Iris pigment epithelial cell (primary cell): Measurements from ENCODE around the gene MYCBPAP.

Experiments
- DNase-seq: peaks from one replicate; pipeline ENCODE4 v3.0.0-alpha.2; 2011; ENCODE audit warnings: low read depth

MYCBPAP gene, protein sequence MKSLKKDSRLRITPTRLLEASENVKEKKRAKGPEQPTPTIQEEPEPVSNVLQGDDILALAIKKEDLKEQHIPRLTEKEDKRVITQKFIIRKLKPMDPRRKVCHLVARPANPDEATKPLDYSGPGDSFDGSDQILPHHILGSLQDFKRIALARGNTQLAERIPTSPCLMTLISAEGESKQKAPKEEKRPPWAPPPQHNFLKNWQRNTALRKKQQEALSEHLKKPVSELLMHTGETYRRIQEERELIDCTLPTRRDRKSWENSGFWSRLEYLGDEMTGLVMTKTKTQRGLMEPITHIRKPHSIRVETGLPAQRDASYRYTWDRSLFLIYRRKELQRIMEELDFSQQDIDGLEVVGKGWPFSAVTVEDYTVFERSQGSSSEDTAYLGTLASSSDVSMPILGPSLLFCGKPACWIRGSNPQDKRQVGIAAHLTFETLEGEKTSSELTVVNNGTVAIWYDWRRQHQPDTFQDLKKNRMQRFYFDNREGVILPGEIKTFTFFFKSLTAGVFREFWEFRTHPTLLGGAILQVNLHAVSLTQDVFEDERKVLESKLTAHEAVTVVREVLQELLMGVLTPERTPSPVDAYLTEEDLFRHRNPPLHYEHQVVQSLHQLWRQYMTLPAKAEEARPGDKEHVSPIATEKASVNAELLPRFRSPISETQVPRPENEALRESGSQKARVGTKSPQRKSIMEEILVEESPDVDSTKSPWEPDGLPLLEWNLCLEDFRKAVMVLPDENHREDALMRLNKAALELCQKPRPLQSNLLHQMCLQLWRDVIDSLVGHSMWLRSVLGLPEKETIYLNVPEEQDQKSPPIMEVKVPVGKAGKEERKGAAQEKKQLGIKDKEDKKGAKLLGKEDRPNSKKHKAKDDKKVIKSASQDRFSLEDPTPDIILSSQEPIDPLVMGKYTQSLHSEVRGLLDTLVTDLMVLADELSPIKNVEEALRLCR

DNA sequence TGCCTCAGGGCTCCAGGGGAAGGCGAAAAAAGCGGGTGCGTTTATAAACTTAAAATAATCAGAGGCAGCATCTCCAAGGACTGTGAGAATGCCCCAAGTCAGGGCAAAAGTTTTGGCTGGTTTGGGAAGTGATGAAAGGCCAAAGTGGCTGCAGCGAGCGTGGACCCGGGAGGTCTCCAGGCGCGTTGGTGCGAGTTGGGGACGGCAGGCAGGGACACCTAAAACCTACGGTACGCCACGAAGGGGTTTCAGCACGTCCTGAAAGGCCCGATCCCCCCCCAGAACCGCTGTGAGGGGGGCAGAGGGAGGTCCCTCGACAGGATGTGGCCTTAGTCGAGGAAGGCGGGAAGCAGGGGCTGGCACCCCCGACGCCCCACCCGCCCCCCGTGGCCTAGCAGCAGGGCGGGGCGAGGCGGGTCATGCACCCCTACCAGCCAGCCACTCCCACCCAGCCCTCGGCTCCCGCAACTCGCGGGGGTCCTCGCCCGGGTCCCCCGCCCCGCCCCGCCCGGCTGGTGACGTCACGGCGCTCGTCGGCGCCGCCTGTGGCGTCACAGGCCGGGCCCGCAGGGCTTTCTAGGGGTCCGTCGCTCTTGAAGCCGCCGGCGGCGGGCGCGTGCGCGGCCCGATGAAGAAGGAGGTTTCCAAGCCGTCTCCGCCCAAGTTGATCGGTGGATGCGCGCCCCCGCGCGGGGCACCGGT is at the start of gene MYCBPAP:
Gene MYCBPAP (plus strand): TSS at position 569 of the 702 bp plus-strand sequence. CDS start 236 bp downstream, outside the sequence.
- DNase-seq, result peak; percentile 83

- DNase-seq, result peak; percentile 49
These were observed 49.2 kb upstream of the MYCBPAP start for GRCh38 chr17:50458701-50459676.

DNA sequence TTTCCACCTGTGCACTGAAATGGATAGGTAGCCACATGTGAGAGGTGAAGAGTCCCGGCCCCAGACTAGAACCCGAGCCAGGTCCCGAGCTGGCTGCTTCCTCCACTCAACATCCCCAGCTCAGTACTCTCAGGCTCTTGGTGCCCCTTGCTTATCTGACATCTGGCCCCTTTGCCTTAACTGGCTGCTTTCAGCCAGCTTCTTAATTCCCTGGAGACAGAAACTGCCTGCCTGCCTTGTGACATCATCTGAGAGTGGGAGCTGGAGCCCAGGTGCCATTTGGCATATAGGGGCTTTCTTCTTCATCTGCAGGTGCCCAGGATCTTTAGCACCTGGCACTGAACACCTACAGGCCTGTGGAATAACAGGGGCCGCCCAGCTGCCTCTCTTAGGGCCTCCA is 48.5 kb upstream of the MYCBPAP start:
- no peak for DNase-seq

GRCh38 chr17:50460831-50461526 is 47.3 kb upstream of the MYCBPAP start:
- DNase-seq, result no peak

- DNase-seq, result no peak
These were observed 46.6 kb upstream of the MYCBPAP start for GRCh38 chr17:50461550-50462132.

DNA sequence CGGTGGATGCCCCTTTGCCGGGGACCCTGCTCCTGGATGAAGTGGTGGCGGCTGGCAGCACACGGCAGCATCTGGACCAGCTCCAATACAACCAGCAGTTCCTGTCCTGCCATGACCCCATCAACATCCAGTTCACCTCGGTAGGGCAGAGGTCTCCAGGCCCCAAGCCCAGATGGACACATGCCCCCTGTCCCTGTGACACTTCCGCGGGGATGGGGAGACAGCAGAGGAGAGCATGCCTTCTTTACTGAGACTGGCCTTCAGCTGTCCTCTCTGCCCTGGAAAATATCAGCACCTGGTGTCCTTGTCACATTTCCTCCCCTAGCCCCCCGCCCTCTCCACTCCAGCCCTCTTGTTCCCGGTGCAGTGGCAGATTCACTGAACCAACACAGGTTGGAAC is 45.8 kb upstream of the MYCBPAP start:
- no peak for DNase-seq

DNA sequence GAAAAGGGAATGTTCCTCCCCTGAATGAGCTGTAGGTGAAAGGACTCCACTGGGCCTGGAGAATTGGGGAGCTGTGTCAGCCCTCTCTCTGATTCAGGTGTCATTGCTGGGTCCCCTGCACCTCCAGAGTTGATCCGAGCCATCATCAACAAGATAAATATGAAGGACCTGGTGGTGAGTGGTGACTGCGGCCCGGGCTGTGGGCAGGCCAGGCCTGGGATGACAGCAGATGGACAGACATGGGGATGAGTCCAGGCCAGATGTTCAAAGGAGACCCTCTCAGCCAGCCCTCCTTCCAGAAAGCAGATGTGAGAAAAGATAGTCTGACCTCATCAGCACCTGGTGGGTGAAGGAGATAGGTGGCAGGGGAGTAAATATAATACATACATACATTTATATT is 44.1 kb upstream of the MYCBPAP start:
- no peak for DNase-seq

- DNase-seq, result no peak
These were observed 43.5 kb upstream of the MYCBPAP start for GRCh38 chr17:50464736-50465135.

DNA sequence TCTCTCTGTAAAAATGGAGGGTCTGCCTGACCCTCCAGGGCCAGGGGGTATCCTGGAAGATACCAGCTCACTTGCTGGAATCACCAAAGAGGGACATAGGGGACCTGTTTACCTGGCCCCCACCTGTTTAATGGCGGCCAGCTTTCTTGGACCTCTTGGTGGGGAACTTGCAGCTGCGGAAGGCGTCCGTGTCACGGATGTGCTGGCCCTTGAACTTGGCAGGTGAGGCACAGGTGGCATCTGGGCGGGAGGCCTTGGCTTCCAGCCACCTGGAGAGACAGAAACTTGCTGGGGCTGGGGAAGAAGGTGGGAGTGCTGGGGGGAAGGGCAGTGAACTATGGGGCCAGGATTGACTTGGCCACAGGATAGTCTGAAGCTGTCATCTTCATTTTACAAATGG is 43.1 kb upstream of the MYCBPAP start:
- DNase-seq, result no peak

DNA sequence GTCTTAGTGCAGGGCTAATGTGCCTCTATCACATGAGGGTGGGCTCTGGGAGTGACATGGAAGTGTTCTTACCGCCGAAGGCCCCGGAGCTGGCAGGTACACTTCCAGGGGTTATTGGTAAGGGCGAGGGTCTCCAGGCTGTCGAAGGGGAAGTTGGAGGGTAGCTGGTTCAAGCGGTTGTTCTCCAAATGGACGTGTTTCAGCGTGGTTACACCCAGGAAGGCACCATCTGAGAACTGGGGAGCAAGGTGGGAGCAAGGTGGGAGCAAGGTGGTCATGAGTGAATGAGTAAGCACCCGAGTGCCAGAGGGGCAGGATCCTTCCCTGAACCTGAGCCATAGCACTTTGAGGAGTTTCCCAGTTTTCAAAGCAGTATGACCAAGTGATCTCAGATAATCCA is 42.6 kb upstream of the MYCBPAP start:
- DNase-seq, result no peak

DNA sequence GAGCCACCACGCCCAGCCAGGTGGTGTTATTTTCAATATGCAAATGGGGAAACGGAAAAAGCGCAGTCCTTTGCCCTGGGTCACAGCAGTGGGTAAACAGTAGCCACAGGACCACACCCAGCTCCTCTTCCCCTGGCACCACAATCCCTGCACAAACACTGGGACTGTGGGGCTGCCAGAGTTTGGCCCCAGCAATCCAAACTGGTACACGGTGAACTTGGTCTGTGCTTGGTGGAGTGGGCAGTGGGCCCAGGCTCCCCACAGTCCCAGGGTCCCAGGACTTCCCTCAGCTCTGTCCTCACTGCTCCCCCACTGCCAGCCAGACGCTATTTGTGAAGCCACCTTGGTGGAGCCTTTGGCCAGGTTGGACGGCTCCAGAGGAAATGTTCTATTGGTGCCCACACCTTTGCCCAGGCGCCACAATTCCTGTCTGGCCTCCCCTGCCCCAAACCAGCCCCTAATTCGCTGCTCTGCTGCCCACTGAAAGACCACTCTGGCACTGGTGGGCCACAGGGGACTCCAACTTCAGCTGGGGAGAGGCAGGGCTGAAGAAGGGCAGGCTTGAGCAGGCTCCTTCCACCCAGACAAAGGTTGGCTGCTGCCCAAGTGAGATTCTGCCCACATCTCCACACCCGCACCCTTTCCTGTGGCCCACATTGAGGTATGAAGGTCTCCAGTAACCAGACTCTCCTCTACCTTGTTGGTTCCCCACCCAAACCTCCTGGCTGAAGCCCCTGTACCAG is 41.7 kb upstream of the MYCBPAP start:
- DNase-seq, result no peak

DNA sequence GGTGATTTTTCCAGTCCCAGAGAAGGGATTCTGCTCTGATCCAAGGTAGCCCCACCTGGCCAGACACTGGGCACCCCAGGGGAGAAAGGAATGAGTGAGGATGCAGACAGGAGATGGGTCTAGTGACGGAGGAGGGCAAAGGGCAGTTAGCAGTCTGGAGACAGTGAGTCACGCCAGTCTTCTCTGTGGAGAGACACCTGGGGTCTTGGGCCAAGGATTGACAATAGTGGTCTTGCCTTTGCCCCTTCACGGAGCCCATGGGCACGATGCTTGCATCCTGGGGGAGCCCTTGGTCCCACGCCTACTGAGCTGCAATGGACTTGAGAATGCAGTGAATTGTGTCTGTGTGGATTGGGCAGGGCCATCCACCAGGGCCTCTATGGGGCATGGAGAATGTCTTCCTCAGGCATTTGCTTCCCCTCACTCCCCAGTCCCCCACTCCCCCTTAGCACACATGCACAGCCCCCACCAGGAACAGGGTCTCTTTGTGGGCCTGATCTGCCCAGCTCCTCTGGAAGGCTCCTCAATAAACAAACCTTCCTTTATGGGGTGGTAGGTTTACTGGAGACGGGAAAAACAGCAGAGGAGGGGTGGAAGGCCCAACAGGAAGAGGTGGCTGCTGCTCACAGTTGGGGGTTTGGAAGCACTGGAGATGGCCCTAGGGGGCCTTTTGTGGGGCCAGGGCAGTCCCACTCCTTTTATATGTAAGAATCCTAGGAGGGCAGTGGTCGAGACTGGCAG is 41.0 kb upstream of the MYCBPAP start:
- no peak for DNase-seq

DNA sequence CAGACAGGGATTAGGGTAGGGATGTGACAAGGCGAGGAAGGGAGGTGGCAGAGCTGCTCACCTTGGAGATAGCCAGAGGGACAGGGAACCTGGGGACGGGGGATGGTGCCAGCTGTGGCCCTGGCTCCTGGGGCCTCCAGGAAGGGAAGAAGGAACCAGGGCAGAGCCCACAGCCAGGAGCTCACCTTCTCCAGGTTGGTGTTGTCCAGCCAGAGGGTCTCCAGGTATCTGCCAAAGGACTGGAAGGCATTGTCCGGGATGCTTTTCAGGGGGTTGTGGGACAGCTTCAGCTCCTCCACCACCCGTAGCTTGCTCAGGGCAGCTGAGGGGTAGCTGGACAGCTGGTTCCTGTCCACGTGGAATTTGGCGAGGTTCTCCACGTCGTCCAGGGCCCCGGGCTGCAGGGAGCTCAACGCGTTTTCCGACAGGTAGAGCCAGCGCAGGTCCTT is 40.4 kb upstream of the MYCBPAP start:
- no peak for DNase-seq

DNA sequence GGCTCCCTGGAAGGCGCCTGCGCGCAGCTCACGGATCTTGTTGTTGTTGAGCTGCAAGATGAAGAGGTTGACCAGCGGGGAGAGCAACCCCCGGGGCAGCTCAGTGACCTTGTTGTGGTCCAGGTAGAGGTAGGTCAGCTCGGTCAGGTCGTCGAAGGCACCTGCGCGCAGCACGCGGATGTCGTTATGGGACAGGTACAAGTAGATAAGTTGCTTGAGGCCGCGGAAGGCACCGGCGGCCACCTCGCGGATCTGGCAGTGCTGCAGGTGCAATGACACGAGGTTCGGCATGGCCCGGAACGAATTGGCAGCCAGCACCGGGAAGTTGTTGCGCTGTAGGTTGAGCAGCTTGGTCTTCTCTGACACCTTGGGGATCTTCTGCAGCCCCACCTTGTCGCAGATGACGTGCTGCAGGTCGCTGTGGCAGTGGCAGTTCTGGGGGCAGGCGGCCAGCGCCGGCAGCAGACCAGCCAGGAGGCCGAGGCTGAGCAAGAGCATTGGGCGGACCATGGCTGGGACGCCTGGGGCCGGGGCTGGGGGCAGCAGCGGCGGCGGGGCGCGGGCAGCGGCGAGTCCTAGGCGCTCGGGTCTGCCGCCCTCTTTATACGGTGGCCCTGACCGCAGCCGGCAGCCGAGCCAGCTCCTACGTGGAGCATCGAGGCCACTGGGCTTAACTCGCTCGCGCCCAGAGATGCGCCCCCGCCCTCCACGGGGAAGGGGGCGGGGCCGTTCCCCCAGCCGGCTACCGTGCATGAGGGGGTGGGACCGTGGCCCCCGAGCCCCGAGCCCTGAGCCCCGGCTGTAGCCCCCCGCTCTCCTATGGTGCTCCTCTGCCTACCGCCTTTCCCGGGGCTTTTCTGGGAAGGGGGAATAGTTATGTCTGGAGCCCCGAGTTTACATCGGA is 39.7 kb upstream of the MYCBPAP start, which contains the start of gene CHAD:
Gene CHAD (minus strand): TSS at position 577 of the 904 bp plus-strand sequence. CDS start 67 bp downstream, at position 510.
- DNase-seq, result peak; percentile 11

GRCh38 chr17:50469208-50469605 is 39.0 kb upstream of the MYCBPAP start:
- no peak for DNase-seq

DNA sequence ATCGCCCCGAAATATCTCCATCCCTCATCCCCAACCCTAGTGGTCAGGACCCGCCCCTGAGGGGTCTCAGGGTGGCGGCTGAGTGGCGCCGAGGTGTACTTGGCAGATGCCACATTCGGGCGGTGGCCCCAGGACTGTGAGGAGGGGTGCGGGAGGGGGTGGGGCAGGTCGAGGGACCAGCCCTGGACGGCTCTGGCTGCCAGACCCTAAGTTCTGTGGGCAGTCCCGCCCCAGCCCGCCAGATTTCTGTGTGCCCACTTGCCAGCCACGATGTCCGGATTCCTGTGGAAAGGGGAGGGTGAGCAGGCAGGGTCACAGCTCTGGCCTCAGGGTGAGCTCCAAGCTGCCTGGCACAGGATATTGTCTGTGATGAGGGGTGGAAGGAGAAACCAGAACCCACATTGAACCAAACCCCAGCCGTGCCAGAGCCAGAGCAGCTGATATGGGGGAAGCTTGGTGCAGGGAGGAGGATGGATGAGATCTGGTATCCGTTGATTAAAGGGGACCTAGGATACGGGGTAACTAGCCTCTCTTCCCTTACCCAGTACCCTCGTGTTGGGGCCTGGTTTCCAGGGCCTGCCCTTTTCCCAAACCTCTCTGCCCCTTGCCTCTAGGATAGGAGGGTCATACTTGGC is 38.5 kb upstream of the MYCBPAP start:
- DNase-seq, result no peak

GRCh38 chr17:50470426-50470825 is 37.8 kb upstream of the MYCBPAP start:
- DNase-seq, result no peak
